ENCODE measurements around the gene TCP1. TPM values are rescaled to one million over a fixed set of nuclear protein-coding genes. Genes with fewer than 3 reads are reported as not detected.

The TCP1 gene
- total and polyA plus RNA-seq, 9 of the 15 experiments (the other 6 are each of a cell fraction or from before 2014, with no cell fraction given), result 331 to 801 (median 645) TPM

GRCh38 chr6:159790149-159790955, 950 bp upstream of the TCP1 start, which contains the start of gene MRPL18 (continued):
- TF ChIP-seq TSHZ1 (CRISPR knock-in tag; IDR thresholded peaks at IDR 0.05), result no peak
- TF ChIP-seq KLF1 (tag; IDR thresholded peaks at IDR 0.05), result peak; percentile 75
- TF ChIP-seq HNRNPK (IDR thresholded peaks at IDR 0.05; ENCODE audit: low read depth, low read length, poor library complexity, severe bottlenecking), result no peak
- TF ChIP-seq NR4A1 (CRISPR knock-in tag; IDR thresholded peaks at IDR 0.05), result no peak
- peak; percentile 22; the same call in 1 of the 2 replicates for TF ChIP-seq NR4A1 (tag; IDR thresholded peaks at IDR 0.05)
- 0 out of 2 replicates have a peak, but pooled peaks have one; percentile 17 for TF ChIP-seq SMAD4 (CRISPR knock-in tag; conservative IDR thresholded peaks at IDR 0.05)
- no peak for TF ChIP-seq ZNF778 (CRISPR knock-in tag; IDR thresholded peaks at IDR 0.05)
- peak; percentile 57; the same call in 1 of the 2 replicates for TF ChIP-seq TFAP4 (CRISPR knock-in tag; IDR thresholded peaks at IDR 0.05; ENCODE audit: borderline replicate concordance)
- no peak for TF ChIP-seq ZNF609 (CRISPR knock-in tag; IDR thresholded peaks at IDR 0.05; ENCODE audit: borderline replicate concordance)
- no peak for TF ChIP-seq DEAF1 (CRISPR knock-in tag; IDR thresholded peaks at IDR 0.05)
- TF ChIP-seq CBX8 (IDR thresholded peaks at IDR 0.05; ENCODE audit: borderline replicate concordance, extremely low read depth, low read depth, low read length, poor library complexity, severe bottlenecking), result no peak
- TF ChIP-seq NR2C2 (CRISPR knock-in tag; IDR thresholded peaks at IDR 0.05), result peak; percentile 93
- TF ChIP-seq NR2C2 (tag; IDR thresholded peaks at IDR 0.05), result peak; percentile 99
- TF ChIP-seq BRCA1 (IDR thresholded peaks at IDR 0.05), result no peak
- no peak for TF ChIP-seq BRCA1 (CRISPR knock-in tag; IDR thresholded peaks at IDR 0.05)
- peak; percentile 39; the same call in 1 of the 2 replicates for TF ChIP-seq HCFC1 (IDR thresholded peaks at IDR 0.05; ENCODE audit: low read depth, low read length)

Measured in K562 (cell line).